ENCODE measurements around the gene TULP4.

Gene TULP4

GRCh38 chr6:158312165-158312564 lies at the start of gene TULP4:
TULP4 (plus strand) TSS chr6:158312465; CDS start chr6:158314017, 1,552 bp downstream.
- FAIRE-seq (no peak), DNase-seq (ENCODE audit: insufficient read length, low spot score) (no peak)
- no peak for TF ChIP-seq CTCF (IDR thresholded peaks at IDR 0.05; ENCODE audit: insufficient read depth, missing control alignments)

- FAIRE-seq = no peak
- no peak for DNase-seq (ENCODE audit: insufficient read length, low spot score)
- no peak for TF ChIP-seq CTCF (IDR thresholded peaks at IDR 0.05; ENCODE audit: insufficient read depth, missing control alignments)
Observed at GRCh38 chr6:158262755-158263154, 49.5 kb upstream of the TULP4 start.

- FAIRE-seq (no peak), DNase-seq (ENCODE audit: insufficient read length, low spot score) (no peak)
- TF ChIP-seq CTCF (IDR thresholded peaks at IDR 0.05; ENCODE audit: insufficient read depth, missing control alignments) = no peak
Observed at GRCh38 chr6:158264180-158264579, 48.1 kb upstream of the TULP4 start.

GRCh38 chr6:158266131-158266530 lies 46.1 kb upstream of the TULP4 start:
- TF ChIP-seq CTCF (IDR thresholded peaks at IDR 0.05; ENCODE audit: insufficient read depth, missing control alignments) = no peak
- FAIRE-seq (no peak), DNase-seq (ENCODE audit: insufficient read length, low spot score) (no peak)

GRCh38 chr6:158268361-158269147 lies 43.7 kb upstream of the TULP4 start:
- FAIRE-seq (no peak), DNase-seq (ENCODE audit: insufficient read length, low spot score) (no peak)
- TF ChIP-seq CTCF (IDR thresholded peaks at IDR 0.05; ENCODE audit: insufficient read depth, missing control alignments) = no peak

- no peak for TF ChIP-seq CTCF (IDR thresholded peaks at IDR 0.05; ENCODE audit: insufficient read depth, missing control alignments)
- no peak for FAIRE-seq
- no peak for DNase-seq (ENCODE audit: insufficient read length, low spot score)
Observed at GRCh38 chr6:158269657-158270056, 42.6 kb upstream of the TULP4 start.

GRCh38 chr6:158270389-158271127 lies 41.7 kb upstream of the TULP4 start:
- TF ChIP-seq CTCF (IDR thresholded peaks at IDR 0.05; ENCODE audit: insufficient read depth, missing control alignments) = no peak
- DNase-seq (ENCODE audit: insufficient read length, low spot score) = no peak
- FAIRE-seq = no peak
